Prostate gland (tissue), 2 donors: ENCODE results near the gene EEFSEC.

Experiments used
- CTCF ChIP-seq, 4 experiments: fragments of 200-600 bp in 2 of 4; fragments of 450-650 bp in 2 of 4; sonication (generic) in 2 of 4; IDR thresholded peaks; 1 replicate in 3 of 4; 2 replicates in 1 of 4; pipeline ENCODE4 v1.5.1; 2016 to 2019; ENCODE audit warnings: antibody characterized with exemption in 4 of 4, mild to moderate bottlenecking in 2 of 4, moderate library complexity in 2 of 4
- POLR2A ChIP-seq: fragments of 450-650 bp; IDR thresholded peaks from one replicate; pipeline ENCODE4 v1.6.1; 2016; ENCODE audit warnings: antibody characterized with exemption, mild to moderate bottlenecking
- POLR2AphosphoS5 ChIP-seq: sonication (generic); formaldehyde crosslinking; IDR thresholded peaks from one replicate; pipeline ENCODE4 v1.6.1; 2017; ENCODE audit warnings: antibody characterized with exemption

- TF ChIP-seq CTCF (IDR thresholded peaks at IDR 0.05) (no peak), POLR2AphosphoS5 (no peak), POLR2A (no peak)
These were observed 266.0 kb downstream of the EEFSEC start for GRCh38 chr3:128419311-128419710.
